Suprapubic skin (tissue), 4 donors: ENCODE measurements around the gene DKKL1. TPM values are rescaled to one million over a fixed set of nuclear protein-coding genes. Genes with fewer than 3 reads are reported as not detected.

Experiments used
- DNase-seq, 2 donors: peaks; one replicate each; pipeline ENCODE4 v3.0.0-alpha.2; 2019; ENCODE audit warnings: low spot score in 2 of 2
- H3K27ac ChIP-seq: fragments of 200-600 bp; sonication (generic); one replicate; pipeline ENCODE4 v1.5.1; 2019
- H3K27me3 ChIP-seq: fragments of 200-600 bp; sonication (generic); one replicate; pipeline ENCODE4 v1.5.1; 2019
- H3K36me3 ChIP-seq: fragments of 200-600 bp; sonication (generic); one replicate; pipeline ENCODE4 v1.5.1; 2019
- H3K4me1 ChIP-seq: fragments of 200-600 bp; sonication (generic); one replicate; pipeline ENCODE4 v1.5.1; 2019
- H3K4me3 ChIP-seq: fragments of 200-600 bp; sonication (generic); one replicate; pipeline ENCODE4 v1.5.1; 2019; ENCODE audit warnings: mild to moderate bottlenecking
- H3K9me3 ChIP-seq: fragments of 200-600 bp; sonication (generic); one replicate; pipeline ENCODE4 v1.5.1; 2019
- CTCF ChIP-seq, 2 donors: fragments of 200-600 bp in 1 of 2; fragments of 450-650 bp in 1 of 2; sonication (generic) in 1 of 2; IDR thresholded peaks; one replicate each; pipeline ENCODE4 v1.5.1; 2016 to 2019; ENCODE audit warnings: antibody characterized with exemption in 2 of 2, mild to moderate bottlenecking in 1 of 2, moderate library complexity in 1 of 2
- EP300 ChIP-seq: sonication (generic); formaldehyde crosslinking; IDR thresholded peaks from one replicate; pipeline ENCODE4 v1.6.1; 2017; ENCODE audit warnings: antibody characterized with exemption
- POLR2A ChIP-seq, 2 donors: fragments of 450-650 bp; IDR thresholded peaks; one replicate each; pipeline ENCODE4 v1.6.1; 2017; ENCODE audit warnings: antibody characterized with exemption in 2 of 2, mild to moderate bottlenecking in 2 of 2, moderate library complexity in 2 of 2
- POLR2AphosphoS5 ChIP-seq, 3 donors: sonication (generic); formaldehyde crosslinking; IDR thresholded peaks; one replicate each; pipeline ENCODE4 v1.6.1; 2017; ENCODE audit warnings: antibody characterized with exemption in 3 of 3
- WGBS: methylation state at CpG from one replicate; pipeline ENCODE4 v1.1.5; 2018; 5-methylcytosine and 5-hydroxymethylcytosine counted together
- total RNA-seq, 4 donors: library from RNA; depleted of rRNA; stranded (reverse); fragments of >200 nt; gene quantifications; one replicate each; pipeline ENCODE4 v1.1.0, GENCODE V29; 2016

DKKL1 gene
- total RNA-seq, 4 donors from 2014 or later, result not detected

GRCh38 chr19:49340069-49340864, 23.4 kb upstream of the DKKL1 start:
- DNase-seq, result peak; percentile 81 to 86
- WGBS, result 20% methylated on average over 36 of the region's 36 CpGs
- no peaks in the 10 kb centered on the region for H3K27me3 ChIP-seq
- no peaks in the 10 kb centered on the region for H3K9me3 ChIP-seq
- H3K36me3 ChIP-seq, result peaks cover 42% of the 10 kb centered on the region
- H3K27ac ChIP-seq, result peak overlapping the region; percentile 84
- H3K4me3 ChIP-seq, result peak overlapping the region; percentile 43
- no peak for TF ChIP-seq CTCF (IDR thresholded peaks at IDR 0.05)
- TF ChIP-seq POLR2AphosphoS5 (IDR thresholded peaks at IDR 0.05), result no peak
- no peak for TF ChIP-seq EP300
- no peak for TF ChIP-seq POLR2A (IDR thresholded peaks at IDR 0.05)
- peaks cover 30% of the 10 kb centered on the region for H3K4me1 ChIP-seq

GRCh38 chr19:49340865-49341718, 22.6 kb upstream of the DKKL1 start:
- Histone ChIP-seq H3K9me3 (no peaks in the 10 kb centered on the region), H3K4me3 (no peak overlapping the region), H3K36me3 (peaks cover 48% of the 10 kb centered on the region), H3K4me1 (peaks cover 30% of the 10 kb centered on the region), H3K27ac (peak overlapping the region; percentile 15), H3K27me3 (no peaks in the 10 kb centered on the region)
- TF ChIP-seq EP300 (no peak), CTCF (IDR thresholded peaks at IDR 0.05) (no peak), POLR2A (IDR thresholded peaks at IDR 0.05) (no peak), POLR2AphosphoS5 (IDR thresholded peaks at IDR 0.05) (no peak)
- peak in 1 of 2 donors; percentile 63 for DNase-seq
- 94% methylated on average over 10 of the region's 11 CpGs for WGBS

DNA sequence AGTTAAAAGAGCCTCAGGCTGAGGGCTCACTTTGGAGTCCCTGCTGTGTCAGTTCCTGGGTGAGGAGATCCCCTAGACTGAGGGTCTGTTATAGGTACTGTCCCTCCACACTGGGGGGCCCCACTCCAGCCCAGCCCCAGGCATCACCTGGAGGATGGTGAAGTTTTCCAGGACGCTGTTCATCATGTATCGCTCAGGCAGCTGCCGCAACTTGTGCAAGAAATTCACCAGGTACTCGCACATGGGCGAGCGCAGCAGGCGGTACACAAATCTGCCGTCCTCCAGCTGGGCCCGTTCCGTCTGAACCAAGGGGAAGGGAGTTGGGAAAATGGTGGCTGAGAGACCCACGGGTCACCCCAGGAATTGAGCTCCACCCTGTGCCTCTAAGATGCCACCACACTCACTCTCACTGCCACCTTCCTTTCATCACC, 21.4 kb upstream of the DKKL1 start:
- Histone ChIP-seq H3K27me3 (no peaks in the 10 kb centered on the region), H3K27ac (no peak overlapping the region), H3K4me3 (no peak overlapping the region), H3K36me3 (peaks cover 60% of the 10 kb centered on the region), H3K9me3 (no peaks in the 10 kb centered on the region), H3K4me1 (peaks cover 30% of the 10 kb centered on the region)
- DNase-seq, result no peak
- 95% methylated on average over 11 of the region's 11 CpGs for WGBS
- TF ChIP-seq POLR2A (IDR thresholded peaks at IDR 0.05) (no peak), POLR2AphosphoS5 (IDR thresholded peaks at IDR 0.05) (no peak)

- H3K9me3 ChIP-seq, result no peaks in the 10 kb centered on the region
- H3K27ac ChIP-seq, result no peak overlapping the region
- DNase-seq, result peak in 1 of 2 donors; percentile 27
- H3K36me3 ChIP-seq, result peaks cover 63% of the 10 kb centered on the region
- TF ChIP-seq POLR2A (IDR thresholded peaks at IDR 0.05), result no peak
- peaks cover 27% of the 10 kb centered on the region for H3K4me1 ChIP-seq
- no peak overlapping the region for H3K4me3 ChIP-seq
- 92% methylated on average over 7 of the region's 7 CpGs for WGBS
- no peaks in the 10 kb centered on the region for H3K27me3 ChIP-seq
Measured at GRCh38 chr19:49343123-49343522, 20.6 kb upstream of the DKKL1 start.

DNA sequence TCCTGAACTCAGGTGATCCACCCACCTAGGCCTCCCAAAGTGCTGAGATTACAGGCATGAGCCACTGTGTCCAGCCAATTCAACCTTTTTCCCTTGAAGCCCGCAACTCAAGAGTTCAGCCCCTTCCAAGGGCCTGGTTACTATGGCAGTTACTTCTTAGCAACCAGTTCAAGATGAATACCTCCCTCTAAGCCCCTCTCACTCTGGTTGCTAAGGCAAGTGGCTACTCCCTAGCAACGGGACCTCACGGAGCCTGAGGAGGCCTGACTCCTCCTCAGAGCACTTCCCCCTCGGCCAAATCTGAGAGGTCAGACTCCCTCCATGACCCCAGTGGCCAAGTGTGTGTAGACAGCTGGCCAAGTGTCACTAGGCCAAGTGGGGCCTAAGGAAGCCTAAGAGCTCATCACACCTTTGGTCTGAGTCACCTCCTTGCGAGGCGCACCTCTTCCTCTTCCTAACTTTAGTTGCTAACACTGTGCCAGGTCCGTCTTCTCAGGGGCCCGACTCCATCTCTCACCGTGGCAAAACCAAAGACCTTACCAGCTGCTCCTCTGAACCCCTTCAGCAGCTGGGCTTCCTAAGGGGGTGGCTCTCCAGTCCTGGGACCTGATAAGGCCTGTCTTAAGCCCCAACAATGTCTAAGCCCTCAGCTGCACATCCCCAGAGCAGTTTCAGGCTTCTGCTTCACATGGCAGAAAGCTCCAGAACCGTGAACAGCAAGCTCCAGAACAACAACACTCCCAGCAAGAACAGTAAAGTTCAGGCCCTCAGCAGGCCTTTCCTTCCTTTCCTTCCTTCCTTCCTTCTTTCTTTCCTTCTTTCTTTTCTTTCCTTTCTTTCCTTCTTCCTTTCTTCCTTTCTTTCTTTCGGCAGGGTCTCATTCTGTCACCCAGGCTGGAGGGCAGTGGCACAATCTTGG, 18.9 kb upstream of the DKKL1 start:
- WGBS, result 89% methylated on average over 10 of the region's 11 CpGs
- Histone ChIP-seq H3K27ac (no peak overlapping the region), H3K36me3 (peaks cover 73% of the 10 kb centered on the region), H3K4me1 (peaks cover 12% of the 10 kb centered on the region), H3K9me3 (no peaks in the 10 kb centered on the region), H3K4me3 (no peak overlapping the region), H3K27me3 (no peaks in the 10 kb centered on the region)
- no peak for DNase-seq
- TF ChIP-seq CTCF (IDR thresholded peaks at IDR 0.05), result no peak
- no peak for TF ChIP-seq POLR2AphosphoS5 (IDR thresholded peaks at IDR 0.05)
- no peak for TF ChIP-seq POLR2A (IDR thresholded peaks at IDR 0.05)
- TF ChIP-seq EP300, result no peak
